Measurements from ENCODE around the gene PAX5.
A peak's percentile ranks its signal among the peaks of the same experiment; 100 is the strongest.

PAX5 gene

DNA sequence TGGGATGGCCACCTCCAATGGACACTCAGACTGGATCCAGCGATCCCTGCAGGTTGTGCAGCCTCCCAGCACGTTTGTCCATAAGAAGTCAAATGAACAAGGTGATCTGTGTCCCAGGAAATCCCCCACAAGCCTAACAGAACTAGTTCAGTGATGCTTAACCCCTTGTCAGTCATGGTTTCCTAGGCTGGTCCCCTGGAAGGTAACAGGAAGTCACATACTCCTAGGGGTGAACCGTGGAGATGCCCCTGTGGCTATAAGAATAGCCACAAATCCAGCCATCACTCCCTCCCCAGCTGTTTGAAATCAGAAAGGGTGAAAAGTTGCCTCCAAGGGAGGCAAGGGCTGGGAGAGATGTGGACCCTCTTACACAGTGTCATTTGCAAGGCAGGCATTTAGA, 22.5 kb downstream of the PAX5 start:
- no peak for DNase-seq

DNA sequence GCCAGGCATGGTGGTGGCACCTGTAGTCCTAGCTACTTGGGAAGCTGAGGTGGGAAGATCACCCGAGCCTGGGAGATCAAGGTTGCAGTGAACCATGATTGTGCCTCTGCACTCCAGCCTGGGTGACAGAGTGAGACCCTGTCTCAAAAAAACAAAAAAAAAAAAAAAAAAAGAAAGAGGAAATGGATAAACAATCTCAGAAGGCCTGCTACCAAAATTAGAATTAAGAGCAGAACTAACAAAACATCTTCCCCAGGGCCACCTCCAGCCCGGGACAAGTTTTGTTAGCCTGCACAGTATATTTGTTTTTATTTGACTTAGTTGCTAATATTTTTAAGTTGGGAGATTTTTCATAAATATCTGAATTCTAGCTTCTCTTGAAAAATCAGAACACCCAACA, 23.1 kb downstream of the PAX5 start:
- no peak for DNase-seq

DNA sequence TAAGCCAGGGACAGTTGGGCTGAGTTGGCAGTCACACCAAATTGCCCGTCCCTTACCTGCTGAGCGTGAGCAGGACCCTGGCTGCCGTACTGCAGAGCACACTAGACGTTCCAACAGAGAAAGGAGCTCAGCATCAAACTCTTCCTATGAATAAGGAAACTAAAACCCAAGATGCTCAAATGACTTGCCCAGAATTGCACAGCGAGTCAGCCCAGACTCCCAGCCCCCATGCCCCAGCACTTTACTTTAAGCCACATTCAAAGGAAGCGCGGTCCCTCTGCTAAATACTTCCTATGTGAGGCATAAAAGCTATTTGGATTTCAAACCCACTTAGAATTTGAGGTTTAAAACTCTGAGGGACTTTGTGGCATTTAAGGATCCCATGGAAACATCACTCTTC, 23.9 kb downstream of the PAX5 start:
- DNase-seq, result no peak

DNA sequence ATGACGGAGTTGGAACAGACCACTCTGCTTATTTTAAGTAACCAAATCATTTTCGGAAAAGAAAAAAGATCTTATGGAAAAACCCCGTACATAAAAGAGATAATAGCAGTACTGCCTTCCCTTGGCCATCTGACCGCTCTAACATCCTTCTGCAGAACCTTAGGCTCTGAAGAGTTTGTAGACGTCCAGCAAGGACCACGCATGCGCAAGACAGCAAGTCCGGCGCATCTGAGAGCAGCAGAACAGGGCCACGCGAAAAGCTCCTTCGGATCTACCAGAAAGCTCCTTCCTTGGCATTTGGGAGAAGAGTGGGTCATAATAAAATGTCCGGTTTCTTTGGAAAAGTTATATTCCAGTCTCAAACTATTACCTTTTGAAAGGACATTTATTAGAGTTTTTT, 26.8 kb downstream of the PAX5 start:
- no peak for DNase-seq

DNA sequence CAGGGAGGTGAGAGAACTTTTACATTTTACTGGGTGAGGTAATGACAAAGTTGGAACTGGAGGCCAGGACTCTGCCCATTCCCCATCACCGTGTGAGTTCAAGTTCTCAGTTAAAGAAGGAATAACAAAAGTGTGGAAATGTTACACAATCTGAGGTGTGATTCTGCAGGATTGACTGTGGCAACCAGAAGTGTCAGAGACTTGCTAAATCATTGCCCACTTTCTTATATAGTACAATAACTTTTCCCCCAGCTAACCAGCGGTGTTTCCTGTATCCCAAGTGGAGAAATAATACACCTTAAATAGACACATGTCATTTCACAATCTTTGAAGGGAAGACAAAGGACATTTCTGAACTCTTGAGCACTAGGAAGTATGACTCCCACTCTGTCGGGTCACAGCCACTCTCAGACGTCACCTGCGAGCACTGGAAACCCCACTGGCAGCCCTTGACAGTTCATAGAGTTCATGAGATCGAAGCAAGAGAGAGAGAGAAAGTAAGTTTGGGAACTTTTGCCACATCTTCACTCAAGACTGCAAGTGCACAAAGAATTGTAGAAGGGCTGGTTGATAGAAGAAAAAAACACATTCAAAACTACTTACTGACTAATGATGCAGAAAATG, 28.4 kb downstream of the PAX5 start:
- DNase-seq, result no peak

DNA sequence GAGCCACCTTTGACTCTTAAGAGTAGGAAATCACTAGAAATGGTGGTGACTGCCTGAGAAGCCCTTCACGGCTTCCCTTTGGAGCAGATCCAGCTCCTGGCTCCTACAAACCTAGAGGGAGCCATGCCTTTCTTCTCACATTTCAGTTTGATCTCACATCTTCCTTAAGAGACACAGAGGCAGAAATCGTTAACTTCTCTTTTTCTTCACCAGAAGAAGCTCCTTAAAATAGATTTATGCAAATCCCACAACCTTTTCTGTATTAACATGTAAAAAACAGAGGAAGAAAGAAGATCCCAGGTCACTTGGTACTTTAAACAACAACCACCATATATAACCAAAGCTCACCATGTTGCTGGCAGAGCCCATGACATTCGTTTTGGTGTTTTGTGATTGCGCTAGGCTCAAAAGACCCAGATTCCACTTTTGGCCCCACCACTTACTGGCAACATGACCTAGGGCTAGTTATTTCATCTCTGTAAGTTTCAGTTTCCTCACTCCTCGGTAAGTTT, 29.6 kb downstream of the PAX5 start:
- DNase-seq, result no peak

DNA sequence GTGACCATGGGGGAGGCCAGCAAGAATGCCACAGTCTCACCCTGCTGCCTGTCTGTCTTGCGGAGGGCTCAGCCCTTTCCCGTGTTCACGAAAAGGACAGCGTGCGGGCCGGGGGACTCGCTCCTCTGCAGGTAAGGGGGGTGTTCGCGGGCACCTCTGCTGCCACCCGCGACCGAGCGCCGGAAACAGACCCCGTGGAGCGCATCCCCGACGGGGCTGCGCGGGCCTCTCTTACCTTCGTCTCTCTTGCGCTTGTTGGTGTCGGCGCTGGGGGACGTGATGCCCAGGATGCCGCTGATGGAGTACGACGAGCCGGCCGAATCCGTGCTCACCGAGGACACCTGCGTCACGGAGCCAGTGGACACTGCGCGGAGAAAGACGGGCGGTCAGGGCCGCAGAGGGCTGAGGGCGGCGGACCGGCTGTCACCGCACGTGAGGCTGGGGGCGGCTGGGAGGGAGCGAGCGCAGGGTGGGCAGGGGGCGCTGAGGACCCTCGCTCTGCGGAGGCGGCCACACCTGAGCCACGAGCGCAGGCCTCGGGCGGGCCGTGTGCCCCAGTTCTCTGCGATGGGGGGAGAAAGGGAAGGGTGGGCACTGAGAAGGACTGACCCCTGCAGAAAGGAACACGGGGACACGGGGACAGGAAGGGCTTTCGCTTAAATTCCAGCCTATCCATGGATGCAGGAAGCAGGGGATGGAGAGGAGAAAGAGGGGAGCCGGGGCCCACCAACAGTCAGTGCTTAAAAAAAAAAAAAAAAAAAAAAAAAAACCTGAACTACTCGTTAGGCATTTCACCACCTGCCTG, 31.5 kb downstream of the PAX5 start:
- no peak for DNase-seq

DNA sequence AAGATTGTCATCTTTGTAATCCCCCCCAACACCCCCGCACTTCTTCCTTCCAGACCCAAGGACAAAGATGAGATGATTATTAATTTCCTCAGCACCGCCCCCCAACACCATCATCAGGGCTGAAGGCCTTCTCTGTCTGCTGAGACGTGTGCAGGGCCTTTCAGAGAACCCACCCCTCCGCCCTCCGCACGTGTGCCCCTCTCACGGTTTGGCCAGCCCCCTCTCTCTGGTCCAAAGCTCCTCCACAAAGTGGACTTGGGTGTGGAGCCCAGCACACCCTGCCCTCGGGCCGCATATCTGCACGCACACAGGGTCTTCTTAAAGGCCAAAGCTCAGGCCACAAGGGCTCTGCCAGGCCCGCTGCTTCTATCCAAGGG, 32.0 kb downstream of the PAX5 start:
- no peak for DNase-seq

DNA sequence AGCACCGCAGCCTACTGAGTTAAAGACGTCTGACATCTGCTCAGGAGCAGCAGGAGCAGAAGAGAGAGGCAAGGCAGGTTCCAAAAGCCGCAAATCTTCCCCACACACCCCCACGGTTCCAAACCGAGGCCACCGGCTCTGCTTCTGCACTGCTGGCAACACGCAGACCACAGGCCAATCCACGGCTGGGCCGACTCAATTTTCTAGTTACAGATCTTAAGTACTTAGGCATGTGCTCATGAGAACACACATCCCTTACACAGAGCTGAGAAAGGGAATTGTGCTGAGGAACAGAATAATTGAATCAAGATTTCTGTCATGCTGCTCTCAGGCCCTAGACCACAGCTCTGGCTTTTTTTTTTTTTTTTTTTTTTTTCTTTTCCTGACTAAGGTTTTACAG, 32.6 kb downstream of the PAX5 start:
- DNase-seq, result no peak

DNA sequence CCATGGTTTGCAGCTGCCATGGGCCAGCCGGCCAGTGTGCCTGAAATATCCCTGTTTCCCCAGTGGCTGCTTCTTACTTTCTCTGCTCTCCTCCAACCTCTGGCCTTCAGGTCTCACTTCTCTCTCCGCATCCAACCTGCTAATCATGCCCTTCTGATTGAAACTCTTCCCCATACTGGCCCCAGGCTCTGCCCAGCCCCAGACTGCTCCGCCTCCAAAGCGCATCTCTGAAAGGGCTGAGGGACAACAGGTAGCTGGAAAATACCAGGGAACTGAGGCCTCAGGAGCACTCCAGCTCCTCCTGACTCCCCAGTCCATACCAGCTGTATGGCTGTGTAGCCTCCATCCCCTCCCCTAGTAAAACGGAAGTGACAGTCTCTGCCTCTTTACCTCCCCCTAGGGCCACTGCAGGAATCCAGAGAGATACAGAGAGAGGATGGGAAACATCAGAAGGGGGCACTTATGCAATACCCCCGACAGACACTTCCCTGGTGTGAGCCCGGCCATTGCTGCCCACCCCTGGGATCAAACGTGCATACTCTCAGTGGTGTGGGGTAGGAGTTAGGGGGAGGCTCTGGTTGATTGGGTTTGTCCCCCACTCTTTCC, 34.2 kb downstream of the PAX5 start:
- no peak for DNase-seq

DNA sequence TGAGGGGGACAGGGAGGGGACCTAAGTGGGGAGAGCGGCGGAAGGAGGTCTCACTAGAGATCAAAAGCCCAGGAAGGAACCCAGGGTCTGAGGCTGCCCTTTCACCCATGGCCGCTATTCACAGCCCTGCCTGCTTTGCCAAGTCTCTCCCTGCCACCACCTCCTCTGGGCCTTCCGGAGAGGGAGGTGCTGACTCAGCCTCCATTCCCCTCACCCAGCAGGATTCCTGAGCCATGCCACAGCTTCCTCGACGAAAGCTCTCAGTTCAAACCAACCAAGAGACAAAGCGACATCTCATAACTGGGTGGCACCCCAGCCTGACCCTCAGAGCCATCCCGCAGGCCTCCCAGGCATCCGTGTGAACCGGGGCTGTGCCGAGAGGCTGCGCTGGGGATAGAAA, 36.7 kb downstream of the PAX5 start:
- no peak for DNase-seq

DNA sequence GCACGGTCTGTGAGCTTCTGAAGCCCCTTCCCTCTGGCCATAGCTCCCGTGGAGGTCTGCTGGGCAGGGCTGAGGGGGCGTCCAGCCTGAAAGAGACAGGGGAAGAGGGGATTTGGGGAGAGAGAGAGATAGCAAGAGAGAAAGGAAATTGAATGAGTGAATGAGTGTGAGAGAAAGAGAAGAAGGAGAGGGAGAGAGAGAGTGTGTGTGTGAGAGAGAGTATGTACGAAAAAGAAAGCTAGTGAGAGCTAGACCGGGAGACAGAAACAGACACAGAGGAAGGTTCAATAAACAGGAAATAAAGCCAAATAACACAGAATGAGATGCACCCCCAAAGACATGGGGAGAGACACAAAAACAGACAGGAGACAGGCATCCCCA, 37.4 kb downstream of the PAX5 start:
- no peak for DNase-seq

DNA sequence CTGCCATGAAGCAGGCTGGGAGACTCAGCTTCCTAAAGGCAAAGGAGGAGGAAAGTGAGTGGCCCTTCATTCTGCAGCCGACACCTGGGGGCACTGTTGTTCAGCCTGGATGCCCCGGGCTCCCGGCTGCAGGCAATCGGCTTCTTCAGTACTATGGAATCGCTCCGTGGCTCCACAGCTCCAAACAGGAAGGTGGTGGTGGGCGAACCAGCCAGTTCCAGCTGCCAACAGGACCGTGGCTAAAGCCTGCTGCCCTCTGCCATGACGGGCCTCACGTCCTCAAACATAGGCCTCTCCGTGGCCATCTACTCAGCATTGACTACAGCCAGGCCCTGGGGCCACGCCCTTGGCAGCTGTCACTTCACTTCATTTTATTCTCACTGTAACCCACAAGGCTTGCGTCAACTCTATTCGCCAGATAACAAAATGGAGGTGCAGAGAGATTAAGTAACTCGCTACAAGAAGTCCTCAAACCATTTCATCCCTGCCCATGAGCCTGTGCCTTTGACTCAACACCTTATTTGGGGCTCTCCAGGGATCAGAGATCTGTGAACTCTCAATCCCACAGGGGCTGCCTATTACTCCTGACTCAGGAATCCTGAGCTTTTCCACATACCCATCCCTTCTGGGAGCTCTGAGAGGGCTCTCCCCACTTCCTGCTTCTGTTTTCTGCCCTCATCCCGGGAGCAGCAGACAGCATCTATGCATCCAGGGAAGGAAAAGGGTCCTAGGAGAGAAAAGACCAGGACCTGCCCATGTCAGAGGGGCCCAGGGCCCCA, 38.0 kb downstream of the PAX5 start:
- peak; percentile 28 to 40 for DNase-seq

DNA sequence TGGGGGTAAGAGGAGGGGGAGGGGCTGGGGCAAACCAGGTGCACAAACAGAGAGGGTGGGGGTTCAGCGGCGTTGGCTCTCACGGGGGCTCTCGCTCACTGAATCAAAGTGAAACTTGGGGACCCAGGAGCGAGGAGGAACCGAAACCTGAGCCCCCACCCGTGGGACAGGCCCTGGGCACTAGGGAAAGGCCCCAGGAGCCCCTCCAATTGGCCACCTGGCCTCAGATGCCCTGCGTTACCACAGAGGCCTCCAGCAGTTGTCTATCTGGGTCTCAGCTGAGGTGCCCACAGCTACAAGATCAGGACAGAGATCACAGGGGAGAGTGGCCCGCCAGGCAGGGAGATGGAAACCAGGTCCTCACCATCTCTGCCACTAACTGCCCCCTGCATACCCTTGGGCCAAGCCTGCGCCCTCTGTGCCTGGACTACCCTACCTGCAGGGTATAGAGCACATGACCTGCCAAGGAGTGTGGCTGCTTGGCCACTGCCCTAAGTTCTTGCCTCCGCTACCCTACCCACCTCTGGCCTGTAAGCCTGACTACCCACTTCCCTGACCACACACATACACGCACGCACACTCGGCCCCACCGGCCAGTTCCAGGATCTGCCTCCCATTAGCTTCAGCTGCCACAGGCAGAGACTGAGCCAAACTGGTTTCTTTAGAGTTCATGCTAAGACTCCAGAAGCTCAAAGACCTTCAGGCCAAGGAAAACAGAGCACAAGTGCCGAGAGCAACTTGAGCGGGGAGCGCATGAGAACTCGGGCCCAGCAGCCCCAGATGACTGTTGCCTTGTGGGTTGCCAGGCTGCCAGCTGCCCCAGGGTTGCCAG, 39.9 kb downstream of the PAX5 start:
- DNase-seq, result no peak

DNA sequence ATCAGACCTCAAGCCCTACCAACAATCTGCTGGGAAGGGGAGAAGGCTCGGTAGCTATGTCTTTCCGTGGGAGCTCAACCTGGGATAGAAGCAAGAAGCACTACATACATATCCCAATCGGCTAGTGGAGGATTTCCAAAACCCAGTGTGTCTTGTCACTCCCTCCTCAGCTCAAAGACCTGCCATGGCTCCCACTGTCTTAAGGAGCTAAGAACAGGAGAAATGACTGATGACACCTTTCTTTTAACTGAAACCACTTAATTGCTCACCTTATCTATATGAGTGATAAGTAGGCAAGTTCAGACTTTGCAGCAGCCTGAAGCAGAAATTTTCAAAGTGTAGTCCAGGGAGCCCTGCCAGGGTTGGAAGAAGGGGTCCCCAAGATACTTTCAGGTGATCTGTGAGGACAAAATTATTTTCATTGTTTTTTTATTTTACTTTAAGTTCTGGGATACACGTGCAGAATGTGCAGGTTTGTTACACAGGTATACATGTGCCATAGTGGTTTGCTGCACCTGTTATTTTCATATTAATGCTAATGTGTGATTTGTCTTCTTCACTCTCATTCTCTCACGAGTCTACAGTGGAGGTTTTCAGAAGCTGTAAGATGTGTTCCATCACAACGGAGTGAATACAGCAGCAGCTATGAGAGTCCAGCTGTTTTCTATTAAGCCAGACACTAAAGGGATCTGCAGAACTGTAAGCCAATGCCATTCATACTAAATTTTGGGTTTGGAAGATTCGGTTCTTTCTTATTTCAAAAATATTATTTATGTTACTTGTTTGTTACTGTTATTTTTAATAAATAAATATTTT, 41.4 kb downstream of the PAX5 start:
- DNase-seq, result no peak

DNA sequence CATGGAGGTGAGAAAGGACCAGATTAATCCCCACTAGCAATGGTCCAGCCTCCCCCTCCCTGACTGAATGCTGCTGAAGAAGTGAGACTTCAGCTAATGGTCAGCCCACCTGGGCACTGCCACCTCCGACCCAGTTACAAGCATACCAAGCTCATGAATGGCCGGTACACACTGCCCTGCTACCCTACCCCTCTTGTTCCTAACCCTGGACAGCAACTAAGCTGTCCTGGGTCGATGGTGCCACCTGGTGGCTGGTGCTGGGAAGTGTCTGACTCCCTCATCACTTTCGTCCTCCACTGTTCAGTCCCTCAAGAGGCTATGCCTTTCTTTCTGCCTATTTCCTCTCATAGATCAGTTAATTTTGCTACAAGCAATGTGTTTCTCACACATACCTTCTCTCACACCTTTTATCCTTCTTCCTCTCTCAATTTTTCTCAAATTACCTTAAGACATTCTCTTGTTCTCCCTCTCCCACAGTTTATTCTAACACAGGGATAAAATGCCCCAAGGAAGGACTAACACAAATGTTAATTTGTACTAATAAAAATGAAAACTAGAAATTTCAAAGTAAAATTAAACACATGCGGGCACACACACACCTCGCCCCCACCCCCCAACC, 42.4 kb downstream of the PAX5 start:
- DNase-seq, result peak; percentile 45 to 47

DNA sequence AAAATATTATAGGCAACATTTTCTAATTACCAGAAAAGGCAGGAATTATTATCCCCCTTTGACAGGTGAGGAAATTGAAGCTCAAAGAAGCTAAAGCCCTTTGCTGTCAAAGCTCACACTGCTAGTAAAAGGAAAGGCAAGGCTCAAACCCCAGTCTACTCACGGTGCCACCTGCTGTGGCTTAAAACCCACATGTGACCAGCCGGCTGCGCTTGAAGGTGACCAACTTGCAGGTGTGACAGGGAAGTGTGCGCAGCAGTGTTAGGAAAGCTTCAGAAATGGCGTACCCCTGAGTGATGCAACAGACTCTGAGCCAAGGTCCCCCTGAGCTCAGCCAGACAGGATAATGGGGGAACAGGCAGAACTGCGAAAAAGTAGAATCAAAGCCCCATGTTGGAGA, 45.2 kb downstream of the PAX5 start:
- DNase-seq, result no peak

DNA sequence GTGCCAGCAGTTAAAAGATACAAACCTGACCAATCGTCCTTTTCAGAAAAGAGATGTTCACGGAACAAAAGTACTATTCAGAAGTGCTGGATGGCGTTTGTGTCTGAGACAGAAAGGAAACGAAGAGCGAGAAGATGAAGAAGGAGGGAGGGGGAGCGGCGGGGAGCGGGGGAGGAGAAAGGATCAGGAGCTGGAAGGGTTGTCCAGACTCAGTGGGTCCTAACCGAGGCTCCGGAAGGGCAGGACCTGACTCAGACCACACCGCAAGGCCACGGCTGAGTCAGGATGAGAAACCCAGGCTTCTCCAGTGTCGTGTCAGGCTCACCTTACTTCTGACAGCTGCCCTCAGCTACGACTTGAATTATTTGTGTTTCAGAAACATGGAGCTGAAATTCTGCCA, 46.2 kb downstream of the PAX5 start:
- DNase-seq, result no peak

DNA sequence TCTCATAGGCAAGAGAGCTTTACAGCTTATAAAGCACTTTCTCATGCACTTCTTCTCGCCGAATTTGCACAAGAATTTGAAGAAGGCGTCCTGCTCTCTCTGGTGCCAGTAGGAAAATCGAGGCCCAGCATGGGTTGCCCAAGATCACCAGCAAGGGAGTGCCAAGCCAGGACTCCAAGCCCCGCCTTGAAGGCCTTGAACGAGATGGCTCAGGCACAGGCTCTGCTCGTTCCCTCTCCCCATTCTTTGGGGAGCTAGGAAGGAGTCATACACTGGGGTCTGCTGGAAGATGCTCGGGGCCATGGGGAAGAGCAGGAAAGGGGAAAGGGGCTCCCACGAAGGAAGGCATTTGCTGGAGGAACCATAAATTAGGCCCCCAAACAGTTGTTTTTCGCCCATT, 46.7 kb downstream of the PAX5 start:
- DNase-seq, result no peak

DNA sequence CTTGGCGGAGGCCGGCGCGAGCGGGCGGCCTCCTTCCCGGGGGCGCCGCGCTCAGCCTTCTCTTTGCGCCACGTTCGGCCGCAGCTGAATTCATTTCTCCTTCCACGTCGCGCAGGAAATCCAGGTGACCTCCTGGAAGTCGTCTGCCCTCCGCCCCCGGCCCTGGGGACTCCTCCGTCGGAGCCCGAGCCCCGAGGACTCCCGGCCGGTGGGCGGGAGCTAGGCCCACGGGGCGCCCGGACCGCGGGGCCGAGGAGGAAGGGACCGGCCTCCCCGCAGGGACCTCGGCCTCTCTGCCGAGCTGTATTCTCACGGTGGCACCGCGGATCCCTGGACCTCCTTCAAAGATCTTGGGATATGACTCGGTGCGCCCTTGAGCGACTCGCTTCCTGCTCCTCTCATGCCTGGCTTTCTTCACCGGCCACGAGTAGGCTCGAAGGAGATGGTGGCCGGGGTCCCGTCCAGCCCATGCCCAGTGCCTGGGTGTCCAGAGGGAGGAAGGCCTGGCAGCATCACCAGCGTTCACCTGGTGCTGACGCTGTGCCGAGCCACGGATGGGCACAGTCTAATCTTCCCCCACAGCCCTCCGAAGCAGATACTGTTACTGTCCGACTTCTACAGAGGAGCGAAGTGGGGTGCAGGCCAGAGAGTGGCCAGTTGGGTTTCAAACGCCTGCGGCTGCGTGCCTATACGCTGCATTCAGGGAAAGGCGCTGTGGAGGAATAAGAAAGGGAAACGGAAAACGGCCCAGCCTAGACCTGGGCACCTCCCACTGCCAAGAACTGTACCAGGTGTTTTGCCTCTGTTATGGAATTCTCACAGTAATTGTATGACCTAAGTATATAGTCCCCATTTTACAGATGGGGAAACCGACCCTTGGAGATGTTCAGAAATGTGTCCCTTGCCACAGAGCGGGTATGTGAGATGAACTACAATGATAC, 47.3 kb downstream of the PAX5 start:
- no peak for DNase-seq

All from NCI-H2081 (cell line).